ENCODE data around the gene PARP14. TPM values are rescaled to one million over a fixed set of nuclear protein-coding genes. Genes with fewer than 3 reads are reported as not detected.
A peak's percentile ranks its signal among the peaks of the same experiment; 100 is the strongest.
"Not testable (repeated sequence)": the region's sequence is repeated elsewhere in the genome, so short reads cannot be mapped to it uniquely, and the experiment has no call there.

PARP14 gene
- total and polyA plus RNA-seq, 2 donors (not counting 1 experiment from before 2014, with no cell fraction given), result 113 to 188 TPM

DNA sequence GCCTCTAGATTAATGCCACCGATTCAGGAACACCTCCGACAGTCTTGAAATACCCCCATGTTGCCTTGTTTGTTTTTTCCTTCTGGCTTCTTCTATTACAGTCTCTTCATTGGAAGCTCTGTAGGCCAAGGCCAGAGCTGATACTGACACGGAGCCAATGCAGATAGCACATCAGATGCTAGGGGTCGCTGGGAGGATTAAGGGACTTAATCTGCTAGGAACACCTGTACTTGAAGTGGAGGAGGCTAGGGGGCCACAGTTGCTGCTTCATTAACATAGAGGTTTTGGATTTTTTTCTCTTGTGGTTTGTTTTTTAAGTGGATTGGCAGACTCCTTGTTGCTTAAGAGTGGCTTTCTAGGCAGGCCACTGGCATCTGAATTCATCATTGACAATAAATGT is 49.6 kb downstream of the PARP14 start:
- H3K27me3 Mint-ChIP-seq, result no peaks in the 10 kb centered on the region
- peak overlapping the region in 1 of 2 donors; percentile 62 for H3K27ac ChIP-seq (ENCODE audit: low read length in 2 of 2)
- H3K79me2 ChIP-seq (ENCODE audit: control insufficient read depth, insufficient read depth, low read length), result no peaks in the 10 kb centered on the region
- peak overlapping the region; percentile 56 for H3K27ac Mint-ChIP-seq
- no peak overlapping the region for H3K4me3 ChIP-seq (ENCODE audit: control extremely low read depth in 1 of 5, extremely low read depth in 1 of 5, insufficient read depth in 1 of 5, low read depth in 2 of 5, low read length in 4 of 5)
- no peak overlapping the region for H3K4me2 ChIP-seq (replicated peaks; ENCODE audit: low read depth, low read length, poor library complexity, severe bottlenecking)
- no peaks in the 10 kb centered on the region for H3K27me3 ChIP-seq (replicated peaks in 1 of 4; ENCODE audit: control extremely low read depth in 1 of 4, control insufficient read depth in 3 of 4, insufficient read depth in 4 of 4, low read length in 3 of 4)
- ChIA-PET POLR2A (no interaction called here), CTCF (no interaction called here)
- H3K4me1 Mint-ChIP-seq, result peaks cover 1% of the 10 kb centered on the region
- no peak for DNase-seq
- WGBS (ENCODE audit: insufficient coverage), result 94% methylated on average over 4 of the region's 4 CpGs
- H3K4me1 ChIP-seq (ENCODE audit: control insufficient read depth in 2 of 2, insufficient read depth in 2 of 2, low read length in 2 of 2), result no peaks in the 10 kb centered on the region
- H2AFZ ChIP-seq (ENCODE audit: insufficient read depth, low read depth, low read length, poor library complexity, severe bottlenecking), result no peak overlapping the region
- ATAC-seq (ENCODE audit: low read depth), result no peak
- H3K4me3 Mint-ChIP-seq, result no peak overlapping the region
- H3K36me3 ChIP-seq (replicated peaks in 1 of 2; ENCODE audit: control extremely low read depth in 1 of 2, control insufficient read depth in 1 of 2, extremely low read depth in 1 of 2, insufficient read depth in 2 of 2, low read length in 1 of 2), result peaks cover 2 to 22% of the 10 kb centered on the region in 2 experiments
- no peak overlapping the region for H3K9ac ChIP-seq (ENCODE audit: low read length)
- H4K20me1 ChIP-seq (ENCODE audit: control insufficient read depth, insufficient read depth, low read length, poor library complexity, severe bottlenecking), result peaks cover 9% of the 10 kb centered on the region
- intact Hi-C loops (cut with micrococcal nuclease), result no loop called here
- no peak for TF ChIP-seq EZH2 (IDR thresholded peaks at IDR 0.05; ENCODE audit: borderline replicate concordance, insufficient read depth, low read depth, low read length, poor library complexity, severe bottlenecking)
- peaks cover 0 to under 1% (median 0%) of the 10 kb centered on the region in 3 donors for H3K9me3 ChIP-seq (ENCODE audit: control extremely low read depth in 1 of 3, control insufficient read depth in 2 of 3, insufficient read depth in 1 of 3, low read length in 2 of 3)
- H3K9me3 Mint-ChIP-seq (ENCODE audit: insufficient read depth), result no peaks in the 10 kb centered on the region

DNA sequence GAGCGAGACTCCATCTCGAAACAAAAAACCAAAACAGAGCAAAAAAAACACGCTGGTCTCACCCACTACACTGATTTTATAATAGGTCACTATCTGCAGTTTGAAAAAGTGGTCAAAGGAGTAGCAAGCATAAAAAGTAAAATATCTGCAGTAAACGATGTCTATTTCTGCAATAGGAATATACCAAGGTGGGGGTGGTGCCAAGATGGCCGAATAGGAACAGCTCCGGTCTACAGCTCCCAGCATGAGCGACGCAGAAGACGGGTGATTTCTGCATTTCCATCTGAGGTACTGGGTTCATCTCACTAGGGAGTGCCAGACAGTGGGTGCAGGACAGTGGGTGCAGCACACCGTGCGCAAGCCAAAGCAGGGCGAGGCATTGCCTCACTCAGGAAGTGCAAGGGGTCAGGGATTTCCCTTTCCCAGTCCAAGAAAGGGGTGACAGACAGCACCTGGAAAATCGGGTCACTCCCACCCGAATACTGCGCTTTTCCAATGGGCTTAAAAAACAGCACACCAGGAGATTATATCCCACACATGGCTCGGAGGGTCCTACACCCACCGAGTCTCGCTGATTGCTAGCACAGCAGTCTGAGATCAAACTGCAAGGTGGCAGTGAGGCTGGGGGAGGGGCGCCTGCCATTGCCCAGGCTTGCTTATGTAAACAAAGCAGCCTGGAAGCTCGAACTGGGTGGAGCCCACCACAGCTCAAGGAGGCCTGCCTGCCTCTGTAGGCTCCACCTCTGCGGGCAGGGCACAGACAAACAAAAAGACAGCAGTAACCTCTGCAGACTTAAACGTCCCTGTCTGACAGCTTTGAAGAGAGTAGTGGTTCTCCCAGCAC is 52.3 kb downstream of the PARP14 start:
- H4K20me1 ChIP-seq (ENCODE audit: control insufficient read depth, insufficient read depth, low read length, poor library complexity, severe bottlenecking); H3K27me3 Mint-ChIP-seq; H3K9me3 Mint-ChIP-seq (ENCODE audit: insufficient read depth); H3K4me1 Mint-ChIP-seq; H3K9ac ChIP-seq (ENCODE audit: low read length); H3K79me2 ChIP-seq (ENCODE audit: control insufficient read depth, insufficient read depth, low read length); H3K4me3 Mint-ChIP-seq; H3K27ac ChIP-seq (ENCODE audit: low read length in 2 of 2); H3K4me3 ChIP-seq (ENCODE audit: control extremely low read depth in 1 of 5, extremely low read depth in 1 of 5, insufficient read depth in 1 of 5, low read depth in 2 of 5, low read length in 4 of 5); H3K4me1 ChIP-seq (ENCODE audit: control insufficient read depth in 2 of 2, insufficient read depth in 2 of 2, low read length in 2 of 2); intact Hi-C loops (cut with micrococcal nuclease); DNase-seq; H3K27me3 ChIP-seq (replicated peaks in 1 of 4; ENCODE audit: control extremely low read depth in 1 of 4, control insufficient read depth in 3 of 4, insufficient read depth in 4 of 4, low read length in 3 of 4); H2AFZ ChIP-seq (ENCODE audit: insufficient read depth, low read depth, low read length, poor library complexity, severe bottlenecking); ATAC-seq (ENCODE audit: low read depth); POLR2A ChIA-PET; H3K9me3 ChIP-seq (ENCODE audit: control extremely low read depth in 1 of 3, control insufficient read depth in 2 of 3, insufficient read depth in 1 of 3, low read length in 2 of 3); H3K4me2 ChIP-seq (replicated peaks; ENCODE audit: low read depth, low read length, poor library complexity, severe bottlenecking); H3K27ac Mint-ChIP-seq: not testable (repeated sequence)
- CTCF ChIA-PET, result interaction anchor here (0.7 kb wide), 3 partner anchors 24 to 291 kb away, joined by 3 to 7 read pairs (median 3); no protein-coding TSS in a partner anchor
- peaks cover 2 to 19% of the 10 kb centered on the region in 2 experiments for H3K36me3 ChIP-seq (replicated peaks in 1 of 2; ENCODE audit: control extremely low read depth in 1 of 2, control insufficient read depth in 1 of 2, extremely low read depth in 1 of 2, insufficient read depth in 2 of 2, low read length in 1 of 2)
- 100% methylated on average over 12 of the region's 22 CpGs for WGBS (ENCODE audit: insufficient coverage)
